ENCODE results near the gene CD1E. TPM values are rescaled to one million over a fixed set of nuclear protein-coding genes. Genes with fewer than 3 reads are reported as not detected.
A peak's percentile ranks its signal among the peaks of the same experiment; 100 is the strongest.

CD1E gene
- total and polyA plus RNA-seq, 2 donors (not counting 1 experiment from before 2014, with no cell fraction given) = not detected

- no peak overlapping the region for H3K9ac ChIP-seq (ENCODE audit: low read length)
- TF ChIP-seq CTCF (IDR thresholded peaks at IDR 0.05) (no peak), EZH2 (IDR thresholded peaks at IDR 0.05; ENCODE audit: borderline replicate concordance, insufficient read depth, low read depth, low read length, poor library complexity, severe bottlenecking) (no peak)
- no peaks in the 10 kb centered on the region for H4K20me1 ChIP-seq (ENCODE audit: control insufficient read depth, insufficient read depth, low read length, poor library complexity, severe bottlenecking)
- H3K27me3 ChIP-seq (replicated peaks in 1 of 4; ENCODE audit: control extremely low read depth in 1 of 4, control insufficient read depth in 3 of 4, insufficient read depth in 4 of 4, low read length in 3 of 4) = no peaks in the 10 kb centered on the region
- H3K4me3 ChIP-seq (ENCODE audit: control extremely low read depth in 1 of 5, extremely low read depth in 1 of 5, insufficient read depth in 1 of 5, low read depth in 2 of 5, low read length in 4 of 5) = no peak overlapping the region
- no peak overlapping the region for H2AFZ ChIP-seq (ENCODE audit: insufficient read depth, low read depth, low read length, poor library complexity, severe bottlenecking)
- H3K27ac ChIP-seq (ENCODE audit: low read length in 2 of 2) = no peak overlapping the region
- DNase-seq (no peak), ATAC-seq (ENCODE audit: low read depth) (no peak)
- H3K4me2 ChIP-seq (replicated peaks; ENCODE audit: low read depth, low read length, poor library complexity, severe bottlenecking) = no peak overlapping the region
- no peaks in the 10 kb centered on the region for H3K79me2 ChIP-seq (ENCODE audit: control insufficient read depth, insufficient read depth, low read length)
- peaks cover 30 to 42% of the 10 kb centered on the region in 2 donors for H3K4me1 ChIP-seq (ENCODE audit: control insufficient read depth in 2 of 2, insufficient read depth in 2 of 2, low read length in 2 of 2)
- Mint-ChIP-seq H3K9me3 (ENCODE audit: insufficient read depth) (peaks cover under 1% of the 10 kb centered on the region), H3K27me3 (no peaks in the 10 kb centered on the region), H3K4me3 (no peak overlapping the region), H3K4me1 (peaks cover 18% of the 10 kb centered on the region), H3K27ac (no peak overlapping the region)
- CTCF ChIA-PET = interaction anchor here (1.1 to 14.2 kb wide), 7 partner anchors 54 to 207 kb away, joined by 3 to 280 read pairs (median 14); no protein-coding TSS in a partner anchor
- no CpG with 5 or more reads among the region's 3 CpGs for WGBS (ENCODE audit: insufficient coverage)
- intact Hi-C loops (cut with micrococcal nuclease) = no loop called here
- POLR2A ChIA-PET = no interaction called here
- H3K36me3 ChIP-seq (replicated peaks in 1 of 2; ENCODE audit: control extremely low read depth in 1 of 2, control insufficient read depth in 1 of 2, extremely low read depth in 1 of 2, insufficient read depth in 2 of 2, low read length in 1 of 2) = no peaks in the 10 kb centered on the region
- peaks cover 4 to 5% (median 4%) of the 10 kb centered on the region in 3 donors for H3K9me3 ChIP-seq (ENCODE audit: control extremely low read depth in 1 of 3, control insufficient read depth in 2 of 3, insufficient read depth in 1 of 3, low read length in 2 of 3)
Observed at GRCh38 chr1:158328426-158328825, 25.3 kb upstream of the CD1E start.

- no peaks in the 10 kb centered on the region for H3K9me3 Mint-ChIP-seq (ENCODE audit: insufficient read depth)
- TF ChIP-seq EZH2 (IDR thresholded peaks at IDR 0.05; ENCODE audit: borderline replicate concordance, insufficient read depth, low read depth, low read length, poor library complexity, severe bottlenecking) = no peak
- TF ChIP-seq CTCF (IDR thresholded peaks at IDR 0.05) = no peak
- CTCF ChIA-PET = interaction anchor here (0.6 to 14.2 kb wide), 41 partner anchors 8 to 742 kb away, joined by 3 to 280 read pairs (median 6); partner anchors contain the start of genes CD1C and CD1D
Observed at GRCh38 chr1:158329300-158329699, 24.4 kb upstream of the CD1E start.

More at GRCh38 chr1:158329300-158329699, 24.4 kb upstream of the CD1E start:
- Histone ChIP-seq H3K27me3 (replicated peaks in 1 of 4; ENCODE audit: control extremely low read depth in 1 of 4, control insufficient read depth in 3 of 4, insufficient read depth in 4 of 4, low read length in 3 of 4) (no peaks in the 10 kb centered on the region), H3K27ac (ENCODE audit: low read length in 2 of 2) (no peak overlapping the region), H3K36me3 (replicated peaks in 1 of 2; ENCODE audit: control extremely low read depth in 1 of 2, control insufficient read depth in 1 of 2, extremely low read depth in 1 of 2, insufficient read depth in 2 of 2, low read length in 1 of 2) (no peaks in the 10 kb centered on the region), H3K79me2 (ENCODE audit: control insufficient read depth, insufficient read depth, low read length) (no peaks in the 10 kb centered on the region), H3K4me3 (ENCODE audit: control extremely low read depth in 1 of 5, extremely low read depth in 1 of 5, insufficient read depth in 1 of 5, low read depth in 2 of 5, low read length in 4 of 5) (no peak overlapping the region), H3K9ac (ENCODE audit: low read length) (no peak overlapping the region), H2AFZ (ENCODE audit: insufficient read depth, low read depth, low read length, poor library complexity, severe bottlenecking) (no peak overlapping the region), H3K4me1 (ENCODE audit: control insufficient read depth in 2 of 2, insufficient read depth in 2 of 2, low read length in 2 of 2) (peaks cover 39 to 51% of the 10 kb centered on the region in 2 donors), H3K4me2 (replicated peaks; ENCODE audit: low read depth, low read length, poor library complexity, severe bottlenecking) (peak overlapping the region; percentile 29), H3K9me3 (ENCODE audit: control extremely low read depth in 1 of 3, control insufficient read depth in 2 of 3, insufficient read depth in 1 of 3, low read length in 2 of 3) (peaks cover 0 to 2% (median 0%) of the 10 kb centered on the region in 3 donors), H4K20me1 (ENCODE audit: control insufficient read depth, insufficient read depth, low read length, poor library complexity, severe bottlenecking) (no peaks in the 10 kb centered on the region)
- DNase-seq (no peak), ATAC-seq (ENCODE audit: low read depth) (no peak)
- Mint-ChIP-seq H3K4me1 (peaks cover 25% of the 10 kb centered on the region), H3K27me3 (no peaks in the 10 kb centered on the region), H3K27ac (peak overlapping the region; percentile 10), H3K4me3 (no peak overlapping the region)
- POLR2A ChIA-PET = interaction anchor here (1.1 to 1.4 kb wide), 2 partner anchors 43 to 125 kb away, joined by 3 to 6 read pairs; no protein-coding TSS in a partner anchor
- WGBS (ENCODE audit: insufficient coverage) = 100% methylated on average over 5 of the region's 7 CpGs
- intact Hi-C loops (cut with micrococcal nuclease) = loop anchor here (1.0 kb wide), 3 partner anchors 44 to 125 kb away; no protein-coding TSS in a partner anchor
